Upper lobe of left lung (tissue), 6 donors: ENCODE data around the gene GTPBP3. TPM values are rescaled to one million over a fixed set of nuclear protein-coding genes. Genes with fewer than 3 reads are reported as not detected.

Source experiments
- ATAC-seq, 2 donors: fragments of 200-7000 bp; cut with Tn5 transposase; one replicate each; pipeline ENCODE4 v1.9.1; 2022; ENCODE audit warnings: mild to moderate bottlenecking in 2 of 2, moderate library complexity in 2 of 2; ENCODE audit not compliant: low FRiP score in 2 of 2
- DNase-seq, 2 donors: peaks; one replicate each; pipeline ENCODE4 v3.0.0-alpha.2; 2019 to 2020
- H3K27ac ChIP-seq, 4 donors: fragments of 200-600 bp; sonication (generic); one replicate each; pipeline ENCODE4 v1.5.1; 2016 to 2019
- H3K27me3 ChIP-seq, 4 donors: fragments of 200-600 bp; sonication (generic); one replicate each; pipeline ENCODE4 v1.5.1; 2017 to 2019
- H3K36me3 ChIP-seq, 4 donors: fragments of 200-600 bp; sonication (generic); one replicate each; pipeline ENCODE4 v1.5.1; 2016 to 2019
- H3K4me1 ChIP-seq, 4 donors: fragments of 200-600 bp; sonication (generic); one replicate each; pipeline ENCODE4 v1.5.1; 2018 to 2019
- H3K4me3 ChIP-seq, 4 donors: fragments of 200-600 bp; sonication (generic); one replicate each; pipeline ENCODE4 v1.5.1; 2017 to 2019; ENCODE audit warnings: mild to moderate bottlenecking in 2 of 4, moderate library complexity in 1 of 4
- H3K9me3 ChIP-seq, 4 donors: fragments of 200-600 bp; sonication (generic); one replicate each; pipeline ENCODE4 v1.5.1; 2018 to 2019
- CTCF ChIP-seq, 6 experiments: fragments of 450-650 bp in 4 of 6; fragments of 200-600 bp in 2 of 6; sonication (generic) in 2 of 6; IDR thresholded peaks; one replicate each; pipeline ENCODE4 v1.5.1; 2016 to 2019; ENCODE audit warnings: antibody characterized with exemption in 6 of 6
- EP300 ChIP-seq, 4 donors: sonication (generic); formaldehyde crosslinking; IDR thresholded peaks; one replicate each; pipeline ENCODE4 v1.5.1; 2017; ENCODE audit warnings: antibody characterized with exemption in 4 of 4, control low read depth in 2 of 4
- POLR2A ChIP-seq, 4 donors: fragments of 450-650 bp; IDR thresholded peaks; one replicate each; pipeline ENCODE4 v1.5.1; 2016 to 2017; ENCODE audit warnings: antibody characterized with exemption in 4 of 4, mild to moderate bottlenecking in 2 of 4
- POLR2AphosphoS5 ChIP-seq, 2 donors: sonication (generic); formaldehyde crosslinking; IDR thresholded peaks; one replicate each; pipeline ENCODE4 v1.5.1; 2017; ENCODE audit warnings: antibody characterized with exemption in 2 of 2
- WGBS, 2 donors: methylation state at CpG; one replicate each; pipeline ENCODE4 v1.1.5; 2017 to 2018; 5-methylcytosine and 5-hydroxymethylcytosine counted together
- total RNA-seq, 6 donors: library from RNA; depleted of rRNA in 4 of 6; stranded (reverse); fragments of >200 nt in 4 of 6; gene quantifications; one replicate each; pipeline versions ENCODE4 v1.1.0 to v1.2.1, GENCODE V29; 2016 to 2021
- donor health status: DM: no; HTN: no; CAD: no; lungs with moderate emphysema.
- donor health status: DM: no; HTN: yes; CAD: no; lungs with severe emphysema.

GTPBP3 gene
- total RNA-seq, 6 donors from 2014 or later, result 14.9 to 95.3 (median 26.4) TPM

DNA sequence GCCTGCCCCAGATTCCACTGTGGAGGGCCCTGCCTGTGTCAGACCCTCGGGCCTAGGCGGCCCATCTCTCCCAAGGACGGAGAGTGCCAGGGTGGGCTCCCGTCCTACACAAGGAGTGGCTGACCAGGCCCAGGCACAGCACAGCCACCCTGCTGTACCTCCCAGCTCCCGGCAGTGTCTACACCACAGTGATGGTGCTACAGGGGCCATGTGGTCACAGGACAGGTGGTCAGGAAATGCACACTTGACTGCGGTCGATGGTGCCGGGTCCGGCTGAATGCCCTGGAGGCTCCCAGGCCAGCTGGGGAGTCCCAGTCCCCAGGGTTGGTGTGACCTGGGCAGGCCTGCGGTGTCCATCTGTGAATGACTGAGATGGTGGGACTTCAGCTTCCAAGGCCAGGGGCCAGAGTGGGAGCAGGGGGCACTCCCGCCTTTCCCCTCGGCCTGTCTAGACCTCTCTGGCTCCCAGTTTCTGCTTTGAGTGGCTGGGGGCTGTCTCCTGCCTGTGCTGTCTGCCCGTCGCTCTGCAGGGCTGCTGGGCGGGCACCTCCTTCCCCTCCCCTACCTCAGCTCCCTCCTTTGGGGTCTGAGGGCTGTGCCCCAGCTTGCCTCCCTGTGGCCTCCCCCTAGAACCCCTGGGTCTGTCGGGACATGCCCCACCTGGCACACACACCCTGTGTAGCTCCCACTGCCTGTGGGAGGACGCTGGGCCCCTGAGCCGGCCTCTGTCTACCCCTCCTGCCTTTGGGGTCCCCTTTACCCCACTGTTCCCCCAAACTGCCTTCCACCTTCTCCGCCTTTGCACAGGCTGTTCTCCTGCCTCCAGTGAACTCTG is 15.5 kb upstream of the GTPBP3 start:
- 91 to 99% methylated on average over 9 to 12 of the region's 19 CpGs for WGBS, 2 donors
- peak in 1 of 2 donors; percentile 64 for DNase-seq
- Histone ChIP-seq H3K27me3 (no peaks in the 10 kb centered on the region), H3K4me1 (peaks cover 0 to 10% (median 0%) of the 10 kb centered on the region in 4 donors), H3K9me3 (no peaks in the 10 kb centered on the region), H3K4me3 (no peak overlapping the region), H3K36me3 (peaks cover 12 to 45% (median 29%) of the 10 kb centered on the region in 4 donors), H3K27ac (no peak overlapping the region)
- ATAC-seq, result peak in 1 of 2 donors; percentile 52
- TF ChIP-seq CTCF (IDR thresholded peaks at IDR 0.05), result no peak
- no peak for TF ChIP-seq EP300 (IDR thresholded peaks at IDR 0.05)
- TF ChIP-seq POLR2A (IDR thresholded peaks at IDR 0.05), result no peak
- no peak for TF ChIP-seq POLR2AphosphoS5 (IDR thresholded peaks at IDR 0.05)

DNA sequence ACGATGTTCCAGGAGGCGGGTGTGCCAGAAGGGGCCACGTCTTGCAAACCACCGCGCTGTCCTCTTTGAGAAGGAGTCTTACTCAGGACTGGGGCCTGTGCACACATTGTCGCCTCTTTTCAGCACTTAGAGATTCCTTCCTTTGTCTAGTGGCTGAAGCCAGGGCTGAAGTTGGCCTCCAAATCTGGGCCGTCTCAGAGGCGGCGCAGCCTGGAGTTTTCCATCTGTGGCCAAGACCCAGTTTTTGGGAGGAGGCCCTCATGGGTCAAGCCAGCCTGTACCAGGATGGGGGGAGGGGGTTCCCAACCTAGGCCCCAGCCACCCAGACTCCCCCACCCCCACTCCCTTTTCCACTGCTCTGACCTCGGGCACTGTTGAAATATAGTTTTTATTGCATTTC is 14.5 kb upstream of the GTPBP3 start:
- Histone ChIP-seq H3K27ac (no peak overlapping the region), H3K4me1 (peaks cover 0 to 10% (median under 1%) of the 10 kb centered on the region in 4 donors), H3K9me3 (no peaks in the 10 kb centered on the region), H3K4me3 (no peak overlapping the region), H3K27me3 (no peaks in the 10 kb centered on the region), H3K36me3 (peaks cover 12 to 40% (median 28%) of the 10 kb centered on the region in 4 donors)
- no peak for DNase-seq
- TF ChIP-seq CTCF (IDR thresholded peaks at IDR 0.05), result no peak
- TF ChIP-seq EP300 (IDR thresholded peaks at IDR 0.05), result no peak
- no peak for TF ChIP-seq POLR2AphosphoS5 (IDR thresholded peaks at IDR 0.05)
- no peak for TF ChIP-seq POLR2A (IDR thresholded peaks at IDR 0.05)
- no peak for ATAC-seq
- WGBS, 2 donors, result 83 to 84% methylated on average over 10 of the region's 10 CpGs

DNA sequence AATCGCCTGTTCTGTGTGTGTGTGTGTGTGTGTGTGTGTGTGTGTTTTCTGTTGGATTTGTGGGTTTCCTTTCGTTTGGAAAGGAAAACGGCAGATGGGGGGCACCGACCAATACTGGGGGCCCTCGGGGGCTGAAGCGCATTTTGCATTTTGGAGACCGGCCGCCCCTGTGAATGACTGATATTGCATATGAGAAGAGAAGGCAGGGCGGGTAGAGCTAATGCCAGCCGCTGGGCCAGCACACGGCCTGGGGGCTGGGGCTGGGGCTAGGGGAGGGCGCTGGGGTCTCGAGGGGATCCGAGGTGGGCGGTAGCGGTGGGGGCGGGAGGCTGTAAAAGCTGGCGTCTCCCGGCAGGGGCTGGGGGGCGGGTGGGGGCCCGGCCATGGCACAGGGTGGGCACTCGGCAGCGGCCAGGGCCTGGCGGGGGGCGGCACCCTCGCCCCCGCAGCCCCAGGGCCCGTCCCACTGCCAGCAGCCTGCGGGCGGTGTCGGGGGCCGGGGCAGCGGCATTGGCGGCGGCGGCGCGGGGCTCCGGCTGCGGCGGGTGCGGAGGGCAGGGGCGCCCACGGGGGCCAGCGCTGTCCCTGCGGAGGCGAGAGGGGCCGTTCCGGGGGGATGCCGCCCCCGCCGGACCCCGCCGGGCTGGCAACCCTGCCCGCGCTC is 13.9 kb upstream of the GTPBP3 start:
- H3K4me3 ChIP-seq, result peak overlapping the region in 1 of 4 donors; percentile 25
- peaks cover 0 to under 1% (median 0%) of the 10 kb centered on the region in 4 donors for H3K27me3 ChIP-seq
- ATAC-seq, result no peak
- peak overlapping the region in 2 of 4 donors; percentile 12 to 50 for H3K27ac ChIP-seq
- no peak for TF ChIP-seq EP300 (IDR thresholded peaks at IDR 0.05)
- no peak for TF ChIP-seq POLR2A (IDR thresholded peaks at IDR 0.05)
- TF ChIP-seq POLR2AphosphoS5 (IDR thresholded peaks at IDR 0.05), result no peak
- no peak for TF ChIP-seq CTCF (IDR thresholded peaks at IDR 0.05)
- no peaks in the 10 kb centered on the region for H3K9me3 ChIP-seq
- 42 to 71% methylated on average over 16 to 38 of the region's 56 CpGs for WGBS, 2 donors
- peak in 1 of 2 donors; percentile 85 for DNase-seq
- peaks cover 3 to 15% (median 6%) of the 10 kb centered on the region in 4 donors for H3K4me1 ChIP-seq
- peaks cover 12 to 38% (median 28%) of the 10 kb centered on the region in 4 donors for H3K36me3 ChIP-seq

DNA sequence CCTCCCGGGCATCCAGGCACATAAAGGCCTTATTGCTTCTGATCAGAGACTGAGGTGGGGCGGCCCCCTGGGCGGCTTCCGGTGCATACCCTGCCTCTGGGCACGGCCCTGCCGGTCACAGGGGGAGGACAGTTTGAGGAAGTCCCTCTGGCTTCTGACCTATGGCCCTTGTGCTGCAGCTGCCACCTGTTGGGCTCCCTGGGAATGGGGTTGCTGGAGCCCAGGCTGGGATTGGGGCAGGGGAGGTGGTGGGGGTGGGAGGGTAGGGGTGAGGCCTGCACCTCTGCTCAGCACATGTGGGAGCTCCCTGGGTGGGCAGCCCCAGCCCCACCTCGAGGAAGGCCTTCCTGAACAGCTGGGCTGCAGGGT is 13.4 kb upstream of the GTPBP3 start:
- peaks cover 7 to 20% (median 9%) of the 10 kb centered on the region in 4 donors for H3K4me1 ChIP-seq
- H3K27ac ChIP-seq, result peak overlapping the region in 2 of 4 donors; percentile 12 to 50
- H3K9me3 ChIP-seq, result no peaks in the 10 kb centered on the region
- ATAC-seq (no peak), DNase-seq (no peak)
- H3K4me3 ChIP-seq, result peak overlapping the region in 1 of 4 donors; percentile 25
- H3K36me3 ChIP-seq, result peaks cover 12 to 34% (median 28%) of the 10 kb centered on the region in 4 donors
- WGBS, 2 donors, result 60 to 61% methylated on average over 1 to 7 of the region's 7 CpGs
- TF ChIP-seq POLR2AphosphoS5 (IDR thresholded peaks at IDR 0.05) (no peak), CTCF (IDR thresholded peaks at IDR 0.05) (no peak), POLR2A (IDR thresholded peaks at IDR 0.05) (no peak), EP300 (IDR thresholded peaks at IDR 0.05) (no peak)
- H3K27me3 ChIP-seq, result peaks cover 0 to 5% (median under 1%) of the 10 kb centered on the region in 4 donors
